ENCODE measurements around the gene CEMIP. TPM values are rescaled to one million over a fixed set of nuclear protein-coding genes. Genes with fewer than 3 reads are reported as not detected.

Gene CEMIP
- total and polyA plus RNA-seq, 2 of the 8 experiments (the other 6 are each of a cell fraction or from before 2014, with no cell fraction given) = 0.11 to 0.60 TPM

- TF ChIP-seq USF2 (IDR thresholded peaks at IDR 0.05; ENCODE audit: low read length) (no peak), ASH2L (IDR thresholded peaks at IDR 0.05; ENCODE audit: low read length) (no peak)
Measured at GRCh38 chr15:80753161-80753560, 26.0 kb upstream of the CEMIP start (continued).
